HCT116 (cell line): ENCODE measurements around the gene DPP6. TPM values are rescaled to one million over a fixed set of nuclear protein-coding genes. Genes with fewer than 3 reads are reported as not detected.

Experiments used
- ATAC-seq: fragments of 200-7000 bp; cut with Tn5 transposase; 2 replicates; pipeline ENCODE4 v1.9.1; 2020; ENCODE audit warnings: mild to moderate bottlenecking, moderate library complexity
- BruUV-seq: library from RNA; stranded (reverse); fragments of 400-500 nt; replicated peaks from 2 replicates; lab custom pipeline; 2021; lab: Mats Ljungman, UMichigan
- CTCF ChIA-PET: fragments of 300-600 bp; sonication (Branson Sonifier 250); formaldehyde crosslinking; loops from one replicate; lab custom pipeline; 2021; ENCODE audit warnings: antibody characterized with exemption; lab: Charles Lee
- POLR2A ChIA-PET: fragments of 300-600, 350-600 bp; sonication (Branson Sonifier 250); formaldehyde crosslinking; loops from one replicate; lab custom pipeline; 2021; ENCODE audit warnings: antibody characterized with exemption; lab: Charles Lee
- RAD21 ChIA-PET, 2 experiments: fragments of 300-600 bp; sonication (Branson Sonifier 250); formaldehyde crosslinking; loops; one replicate each; lab custom pipeline; 2023; ENCODE audit warnings: low total read pairs in 2 of 2; ENCODE audit not compliant: uncharacterized antibody in 2 of 2, unreplicated experiment in 2 of 2, low non-redundant PET in 1 of 2; lab: Charles Lee
- DNase-seq: peaks from one replicate; pipeline ENCODE4 v3.0.0-alpha.2; 2010; ENCODE audit warnings: low read depth, low spot score
- H2AFZ ChIP-seq: fragments of 200-600 bp; shearing (Covaris generic), sonication (generic); 2 replicates; pipeline ENCODE4 v1.6.1; 2017; ENCODE audit warnings: low read depth, mixed run types, mixed read lengths, antibody characterized with exemption, low read length; ENCODE audit not compliant: poor library complexity, severe bottlenecking
- H3K27ac ChIP-seq: 2 replicates; pipeline ENCODE4 v1.5.1; 2012; ENCODE audit warnings: low read depth, low read length
- H3K27me3 ChIP-seq: fragments of 200-600 bp; sonication (generic); 2 replicates; pipeline ENCODE4 v1.6.1; 2016; ENCODE audit warnings: mixed run types, low read length, mixed read lengths; ENCODE audit not compliant: insufficient read depth
- H3K36me3 ChIP-seq, 2 experiments: fragments of 200-500 bp in 1 of 2; fragments of 200-600 bp in 1 of 2; sonication (Bioruptor generic) in 1 of 2; sonication (generic) in 1 of 2; 2 replicates each; pipeline versions ENCODE4 v1.5.1 to v1.6.1; 2014 to 2016; ENCODE audit warnings: low read length in 2 of 2, inconsistent platforms in 1 of 2, mixed read lengths in 1 of 2, mixed run types in 1 of 2; ENCODE audit not compliant: insufficient read depth in 2 of 2, control insufficient read depth in 1 of 2
- H3K4me1 ChIP-seq, 2 experiments: fragments of 200-600 bp in 1 of 2; sonication (generic) in 1 of 2; 2 replicates each; pipeline versions ENCODE4 v1.5.1 to v1.6.1; 2012 to 2017; ENCODE audit warnings: low read length in 2 of 2, inconsistent platforms in 1 of 2, mild to moderate bottlenecking in 1 of 2, mixed read lengths in 1 of 2, mixed run types in 1 of 2, moderate library complexity in 1 of 2; ENCODE audit not compliant: insufficient read depth in 2 of 2, control insufficient read depth in 1 of 2
- H3K4me2 ChIP-seq: fragments of 200-600 bp; sonication (generic); 2 replicates; pipeline ENCODE4 v1.6.1; 2017; ENCODE audit warnings: mixed run types, low read length, mixed read lengths
- H3K4me3 ChIP-seq, 2 experiments: fragments of 200-600 bp in 1 of 2; sonication (generic) in 1 of 2; replicated peaks in 1 of 2; 2 replicates each; pipeline ENCODE4 v1.5.1; 2011 to 2016; ENCODE audit warnings: low read length in 2 of 2, control low read depth in 1 of 2, low read depth in 1 of 2, mild to moderate bottlenecking in 1 of 2, mixed read lengths in 1 of 2, mixed run types in 1 of 2
- H3K79me2 ChIP-seq: fragments of 200-600 bp; sonication (generic); 2 replicates; pipeline ENCODE4 v1.6.1; 2017; ENCODE audit warnings: mild to moderate bottlenecking, mixed run types, low read length, moderate library complexity, mixed read lengths; ENCODE audit not compliant: insufficient read depth
- H3K9ac ChIP-seq: fragments of 200-600 bp; sonication (generic); 2 replicates; pipeline ENCODE4 v1.6.1; 2016; ENCODE audit warnings: low read length, mixed read lengths
- H3K9me2 ChIP-seq: fragments of 200-600 bp; sonication (generic), shearing (Covaris generic); 2 replicates; pipeline ENCODE4 v1.6.1; 2017; ENCODE audit warnings: mixed run types, mild to moderate bottlenecking, moderate library complexity; ENCODE audit not compliant: insufficient read depth
- H3K9me3 ChIP-seq, 2 experiments: fragments of 200-500 bp in 1 of 2; fragments of 200-600 bp in 1 of 2; sonication (Bioruptor generic) in 1 of 2; sonication (generic) in 1 of 2; 2 replicates each; pipeline ENCODE4 v1.6.1; 2014 to 2017; ENCODE audit warnings: low read length in 2 of 2, mixed read lengths in 2 of 2, inconsistent platforms in 1 of 2, low read depth in 1 of 2, mild to moderate bottlenecking in 1 of 2, mixed run types in 1 of 2, moderate library complexity in 1 of 2; ENCODE audit not compliant: control insufficient read depth in 1 of 2, insufficient read depth in 1 of 2
- H4K20me1 ChIP-seq: fragments of 200-600 bp; sonication (generic), shearing (Covaris generic); 2 replicates; pipeline ENCODE4 v1.6.1; 2017; ENCODE audit warnings: mixed run types, mild to moderate bottlenecking, moderate library complexity; ENCODE audit not compliant: insufficient read depth
- CEBPB ChIP-seq: IDR thresholded peaks from 2 replicates; pipeline ENCODE4 v1.6.1; 2012; ENCODE audit warnings: low read depth
- EGR1 ChIP-seq: IDR thresholded peaks from 2 replicates; pipeline ENCODE4 v1.6.1; 2012; ENCODE audit warnings: low read depth
- EZH2phosphoT487 ChIP-seq: fragments of 200-600 bp; IDR thresholded peaks from 2 replicates; pipeline ENCODE4 v1.6.1; 2018; ENCODE audit warnings: antibody characterized with exemption, borderline replicate concordance
- POLR2A ChIP-seq: IDR thresholded peaks from 2 replicates; pipeline ENCODE4 v1.7.0; 2011; ENCODE audit warnings: borderline replicate concordance; ENCODE audit not compliant: insufficient read depth, insufficient read length; ENCODE audit errors: extremely low read depth
- REST ChIP-seq: IDR thresholded peaks from 2 replicates; pipeline ENCODE4 v1.6.1; 2012; ENCODE audit warnings: low read depth
- SIN3A ChIP-seq: IDR thresholded peaks from 2 replicates; pipeline ENCODE4 v1.6.1; 2012; ENCODE audit warnings: low read depth
- SRF ChIP-seq: IDR thresholded peaks from 2 replicates; pipeline ENCODE4 v1.6.1; 2012; ENCODE audit warnings: low read depth
- TCF7L2 ChIP-seq: IDR thresholded peaks from 2 replicates; pipeline ENCODE4 v1.7.0; 2011; ENCODE audit warnings: borderline replicate concordance, inconsistent platforms; ENCODE audit not compliant: insufficient read depth, insufficient read length; ENCODE audit errors: extremely low read depth
- YY1 ChIP-seq: IDR thresholded peaks from 2 replicates; pipeline ENCODE4 v1.6.1; 2011; ENCODE audit warnings: low read length, low read depth, moderate library complexity, mild to moderate bottlenecking; ENCODE audit not compliant: insufficient replicate concordance; ENCODE audit errors: extremely low read depth
- ZBTB33 ChIP-seq: IDR thresholded peaks from 2 replicates; pipeline ENCODE4 v1.6.1; 2011; ENCODE audit warnings: mild to moderate bottlenecking, low read length, moderate library complexity; ENCODE audit not compliant: insufficient replicate concordance; ENCODE audit errors: extremely low read depth
- ZNF274 ChIP-seq: fragments of 200-500 bp; sonication (Bioruptor generic); IDR thresholded peaks from 2 replicates; pipeline ENCODE4 v1.6.1; 2014; ENCODE audit warnings: mild to moderate bottlenecking, low read depth, low read length, inconsistent platforms
- intact Hi-C: fragments of 100-400 bp; cut with micrococcal nuclease; formaldehyde crosslinking; loops from 2 replicates; pipeline ENCODE4 v1.10.0; 2022
- total RNA-seq: library from RNA; stranded (reverse); gene quantifications from one replicate; pipeline ENCODE4 v1.2.1, GENCODE V29; 2021; ENCODE audit not compliant: unreplicated experiment
- TF ChIP-seq, protein P1 (sequence below): IDR thresholded peaks from 2 replicates; pipeline ENCODE4 v1.6.1; 2012

DPP6 gene
- total RNA-seq, 1 experiment from 2014 or later, result not detected

DNA sequence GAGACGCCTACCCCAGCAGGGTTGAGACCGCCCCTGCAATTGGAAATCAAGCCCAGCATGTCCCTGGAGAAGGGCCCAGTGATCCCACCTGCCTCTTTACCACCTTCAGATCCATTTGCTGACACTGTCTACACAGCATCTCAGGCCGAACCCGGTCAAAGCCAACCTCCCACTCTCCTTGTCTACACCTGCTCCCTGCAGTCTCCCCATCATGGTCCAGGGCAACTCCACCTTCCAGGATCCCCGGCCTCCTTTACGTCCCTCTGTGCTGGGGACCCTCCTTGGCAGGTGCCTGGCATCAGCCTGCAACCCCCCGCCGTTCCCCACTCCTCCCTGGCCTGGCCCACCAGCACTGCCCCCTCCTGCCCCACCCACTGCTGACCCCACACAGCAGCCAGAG, 723.5 kb downstream of the DPP6 start (continued):
- no peak for TF ChIP-seq ZBTB33
- TF ChIP-seq POLR2A, result no peak
- no peak for TF ChIP-seq SRF
- TF ChIP-seq CEBPB, result no peak
- no peak for TF ChIP-seq YY1
- TF ChIP-seq SIN3A, result no peak
- TF ChIP-seq, protein P1, sequence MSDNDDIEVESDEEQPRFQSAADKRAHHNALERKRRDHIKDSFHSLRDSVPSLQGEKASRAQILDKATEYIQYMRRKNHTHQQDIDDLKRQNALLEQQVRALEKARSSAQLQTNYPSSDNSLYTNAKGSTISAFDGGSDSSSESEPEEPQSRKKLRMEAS, result no peak

DNA sequence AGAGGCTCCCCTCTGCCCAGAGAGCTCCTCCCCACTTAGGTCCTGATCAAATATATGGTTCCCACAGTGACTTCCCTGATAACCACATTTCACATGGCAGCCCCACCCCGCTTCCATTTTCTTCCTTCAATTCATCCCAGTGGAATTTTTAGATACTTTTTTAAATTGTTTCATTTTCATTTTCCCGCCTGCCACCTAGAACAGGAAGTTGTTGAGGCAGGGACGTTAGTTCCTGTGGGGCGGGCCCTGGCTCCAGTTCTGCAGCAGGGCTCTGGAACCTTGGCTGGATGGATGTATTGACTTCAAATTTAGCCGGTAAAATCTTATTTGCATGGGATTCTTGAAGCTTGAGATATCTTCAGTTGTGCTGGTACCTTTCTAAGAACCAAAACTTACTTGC, 724.2 kb downstream of the DPP6 start:
- TF ChIP-seq EGR1 (no peak), TCF7L2 (no peak), REST (no peak), EZH2phosphoT487 (no peak), ZNF274 (no peak)
- Histone ChIP-seq H3K27me3 (no peaks in the 10 kb centered on the region), H3K9me2 (no peaks in the 10 kb centered on the region), H3K79me2 (no peaks in the 10 kb centered on the region), H3K27ac (no peak overlapping the region), H3K9me3 (no peaks in the 10 kb centered on the region), H2AFZ (no peak overlapping the region), H4K20me1 (no peaks in the 10 kb centered on the region), H3K4me3 (no peak overlapping the region), H3K4me1 (peaks cover 0 to 3% of the 10 kb centered on the region in 2 experiments; a peak in 1 of 4 replicates), H3K36me3 (no peaks in the 10 kb centered on the region), H3K9ac (no peak overlapping the region), H3K4me2 (no peak overlapping the region)
- BruUV-seq, result no TSS peak
- CTCF ChIA-PET, result no interaction called here
- RAD21 ChIA-PET, result no interaction called here
- intact Hi-C loops, result no loop called here
- DNase-seq (no peak), ATAC-seq (no peak)
- POLR2A ChIA-PET, result no interaction called here
